ENCODE measurements around the gene FBXL15. TPM values are rescaled to one million over a fixed set of nuclear protein-coding genes. Genes with fewer than 3 reads are reported as not detected.

FBXL15 gene
- total and polyA plus RNA-seq, 2 of the 13 experiments (the other 11 are each of a cell fraction or from before 2014, with no cell fraction given) = 4.3 to 8.3 TPM

GRCh38 chr10:102419269-102420180 lies 1.1 kb upstream of the FBXL15 start (continued):
- TF ChIP-seq, protein P1, sequence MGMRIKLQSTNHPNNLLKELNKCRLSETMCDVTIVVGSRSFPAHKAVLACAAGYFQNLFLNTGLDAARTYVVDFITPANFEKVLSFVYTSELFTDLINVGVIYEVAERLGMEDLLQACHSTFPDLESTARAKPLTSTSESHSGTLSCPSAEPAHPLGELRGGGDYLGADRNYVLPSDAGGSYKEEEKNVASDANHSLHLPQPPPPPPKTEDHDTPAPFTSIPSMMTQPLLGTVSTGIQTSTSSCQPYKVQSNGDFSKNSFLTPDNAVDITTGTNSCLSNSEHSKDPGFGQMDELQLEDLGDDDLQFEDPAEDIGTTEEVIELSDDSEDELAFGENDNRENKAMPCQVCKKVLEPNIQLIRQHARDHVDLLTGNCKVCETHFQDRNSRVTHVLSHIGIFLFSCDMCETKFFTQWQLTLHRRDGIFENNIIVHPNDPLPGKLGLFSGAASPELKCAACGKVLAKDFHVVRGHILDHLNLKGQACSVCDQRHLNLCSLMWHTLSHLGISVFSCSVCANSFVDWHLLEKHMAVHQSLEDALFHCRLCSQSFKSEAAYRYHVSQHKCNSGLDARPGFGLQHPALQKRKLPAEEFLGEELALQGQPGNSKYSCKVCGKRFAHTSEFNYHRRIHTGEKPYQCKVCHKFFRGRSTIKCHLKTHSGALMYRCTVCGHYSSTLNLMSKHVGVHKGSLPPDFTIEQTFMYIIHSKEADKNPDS (CRISPR knock-in tag; IDR thresholded peaks at IDR 0.05) = no peak
- no peak for TF ChIP-seq CBX2 (IDR thresholded peaks at IDR 0.05; ENCODE audit: low read depth, low read length)
- TF ChIP-seq CBX2 (CRISPR knock-in tag; IDR thresholded peaks at IDR 0.05; ENCODE audit: low read depth) = no peak
- no peak for TF ChIP-seq RARG (CRISPR knock-in tag; IDR thresholded peaks at IDR 0.05; ENCODE audit: low read depth)
- TF ChIP-seq, protein P2, sequence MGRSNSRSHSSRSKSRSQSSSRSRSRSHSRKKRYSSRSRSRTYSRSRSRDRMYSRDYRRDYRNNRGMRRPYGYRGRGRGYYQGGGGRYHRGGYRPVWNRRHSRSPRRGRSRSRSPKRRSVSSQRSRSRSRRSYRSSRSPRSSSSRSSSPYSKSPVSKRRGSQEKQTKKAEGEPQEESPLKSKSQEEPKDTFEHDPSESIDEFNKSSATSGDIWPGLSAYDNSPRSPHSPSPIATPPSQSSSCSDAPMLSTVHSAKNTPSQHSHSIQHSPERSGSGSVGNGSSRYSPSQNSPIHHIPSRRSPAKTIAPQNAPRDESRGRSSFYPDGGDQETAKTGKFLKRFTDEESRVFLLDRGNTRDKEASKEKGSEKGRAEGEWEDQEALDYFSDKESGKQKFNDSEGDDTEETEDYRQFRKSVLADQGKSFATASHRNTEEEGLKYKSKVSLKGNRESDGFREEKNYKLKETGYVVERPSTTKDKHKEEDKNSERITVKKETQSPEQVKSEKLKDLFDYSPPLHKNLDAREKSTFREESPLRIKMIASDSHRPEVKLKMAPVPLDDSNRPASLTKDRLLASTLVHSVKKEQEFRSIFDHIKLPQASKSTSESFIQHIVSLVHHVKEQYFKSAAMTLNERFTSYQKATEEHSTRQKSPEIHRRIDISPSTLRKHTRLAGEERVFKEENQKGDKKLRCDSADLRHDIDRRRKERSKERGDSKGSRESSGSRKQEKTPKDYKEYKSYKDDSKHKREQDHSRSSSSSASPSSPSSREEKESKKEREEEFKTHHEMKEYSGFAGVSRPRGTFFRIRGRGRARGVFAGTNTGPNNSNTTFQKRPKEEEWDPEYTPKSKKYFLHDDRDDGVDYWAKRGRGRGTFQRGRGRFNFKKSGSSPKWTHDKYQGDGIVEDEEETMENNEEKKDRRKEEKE (IDR thresholded peaks at IDR 0.05) = no peak
- TF ChIP-seq ZNF329 (CRISPR knock-in tag; IDR thresholded peaks at IDR 0.05; ENCODE audit: low read depth) = no peak
- TF ChIP-seq JDP2 (CRISPR knock-in tag; IDR thresholded peaks at IDR 0.05; ENCODE audit: borderline replicate concordance) = no peak
- no peak for TF ChIP-seq PRPF4 (IDR thresholded peaks at IDR 0.05; ENCODE audit: low read depth, low read length, poor library complexity, severe bottlenecking)
- TF ChIP-seq, protein P3, sequence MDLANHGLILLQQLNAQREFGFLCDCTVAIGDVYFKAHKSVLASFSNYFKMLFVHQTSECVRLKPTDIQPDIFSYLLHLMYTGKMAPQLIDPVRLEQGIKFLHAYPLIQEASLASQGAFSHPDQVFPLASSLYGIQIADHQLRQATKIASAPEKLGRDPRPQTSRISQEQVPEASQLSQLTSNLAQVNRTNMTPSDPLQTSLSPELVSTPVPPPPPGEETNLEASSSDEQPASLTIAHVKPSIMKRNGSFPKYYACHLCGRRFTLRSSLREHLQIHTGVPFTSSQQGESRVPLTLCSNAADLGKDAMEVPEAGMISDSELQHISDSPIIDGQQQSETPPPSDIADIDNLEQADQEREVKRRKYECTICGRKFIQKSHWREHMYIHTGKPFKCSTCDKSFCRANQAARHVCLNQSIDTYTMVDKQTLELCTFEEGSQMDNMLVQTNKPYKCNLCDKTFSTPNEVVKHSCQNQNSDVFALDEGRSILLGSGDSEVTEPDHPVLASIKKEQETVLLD (CRISPR knock-in tag; IDR thresholded peaks at IDR 0.05; ENCODE audit: low read depth) = no peak
- TF ChIP-seq RORA (CRISPR knock-in tag; IDR thresholded peaks at IDR 0.05) = no peak
- no peak for TF ChIP-seq ZNF564 (CRISPR knock-in tag; IDR thresholded peaks at IDR 0.05)
- no peak for TF ChIP-seq ZKSCAN1 (IDR thresholded peaks at IDR 0.05; ENCODE audit: low read length)
- no peak for TF ChIP-seq HMGA1 (CRISPR knock-in tag; conservative IDR thresholded peaks at IDR 0.05)
- TF ChIP-seq ZKSCAN5 (CRISPR knock-in tag; IDR thresholded peaks at IDR 0.05) = no peak
- TF ChIP-seq, protein P4, sequence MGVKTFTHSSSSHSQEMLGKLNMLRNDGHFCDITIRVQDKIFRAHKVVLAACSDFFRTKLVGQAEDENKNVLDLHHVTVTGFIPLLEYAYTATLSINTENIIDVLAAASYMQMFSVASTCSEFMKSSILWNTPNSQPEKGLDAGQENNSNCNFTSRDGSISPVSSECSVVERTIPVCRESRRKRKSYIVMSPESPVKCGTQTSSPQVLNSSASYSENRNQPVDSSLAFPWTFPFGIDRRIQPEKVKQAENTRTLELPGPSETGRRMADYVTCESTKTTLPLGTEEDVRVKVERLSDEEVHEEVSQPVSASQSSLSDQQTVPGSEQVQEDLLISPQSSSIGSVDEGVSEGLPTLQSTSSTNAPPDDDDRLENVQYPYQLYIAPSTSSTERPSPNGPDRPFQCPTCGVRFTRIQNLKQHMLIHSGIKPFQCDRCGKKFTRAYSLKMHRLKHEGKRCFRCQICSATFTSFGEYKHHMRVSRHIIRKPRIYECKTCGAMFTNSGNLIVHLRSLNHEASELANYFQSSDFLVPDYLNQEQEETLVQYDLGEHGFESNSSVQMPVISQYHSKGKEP (CRISPR knock-in tag; IDR thresholded peaks at IDR 0.05) = no peak
- TF ChIP-seq THAP8 (CRISPR knock-in tag; IDR thresholded peaks at IDR 0.05; ENCODE audit: borderline replicate concordance) = no peak
- no peak for TF ChIP-seq MTF1 (CRISPR knock-in tag; IDR thresholded peaks at IDR 0.05)
- TF ChIP-seq ARNTL (CRISPR knock-in tag; IDR thresholded peaks at IDR 0.05) = no peak

All from HepG2 (cell line).